Right lobe of liver (tissue), 4 donors: ENCODE data around the gene CNEP1R1.

Experiments
- POLR2A ChIP-seq: fragments of 450-650 bp; IDR thresholded peaks from one replicate; pipeline ENCODE4 v1.6.1; 2017; ENCODE audit warnings: antibody characterized with exemption, mild to moderate bottlenecking
- TF ChIP-seq, protein P1 (sequence below), 4 donors: fragments of 200-600 bp in 3 of 4; fragments of 450-650 bp in 1 of 4; IDR thresholded peaks; one replicate each; pipeline versions ENCODE4 v1.5.1 to v1.8.0; 2016 to 2022; ENCODE audit warnings: antibody characterized with exemption in 4 of 4, mild to moderate bottlenecking in 2 of 4
- donor health status: DM: no; HTN: no; CAD: no.
- donor health status: DM: no; HTN: no; CAD: no.
- donor health status: DM: no; HTN: yes; CAD: no.

DNA sequence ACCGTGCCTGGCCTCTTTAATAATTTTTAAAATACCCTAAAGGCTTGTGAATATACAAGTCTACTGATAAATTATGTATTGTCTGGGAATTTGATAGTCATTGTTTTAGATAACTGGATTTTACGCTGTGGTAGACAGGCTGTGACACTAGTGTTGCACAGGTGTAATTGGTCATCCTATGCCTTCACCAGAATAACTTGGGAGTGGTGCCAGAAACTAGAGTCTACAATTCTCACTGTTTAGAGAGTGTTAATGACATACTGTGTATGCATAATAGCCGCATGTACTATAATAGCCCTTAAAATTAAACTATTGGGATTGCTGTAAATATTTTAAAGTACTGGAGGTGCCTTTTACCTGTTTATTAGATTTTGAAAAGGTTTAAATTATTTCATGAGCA, 11.4 kb downstream of the CNEP1R1 start:
- TF ChIP-seq, protein P1, sequence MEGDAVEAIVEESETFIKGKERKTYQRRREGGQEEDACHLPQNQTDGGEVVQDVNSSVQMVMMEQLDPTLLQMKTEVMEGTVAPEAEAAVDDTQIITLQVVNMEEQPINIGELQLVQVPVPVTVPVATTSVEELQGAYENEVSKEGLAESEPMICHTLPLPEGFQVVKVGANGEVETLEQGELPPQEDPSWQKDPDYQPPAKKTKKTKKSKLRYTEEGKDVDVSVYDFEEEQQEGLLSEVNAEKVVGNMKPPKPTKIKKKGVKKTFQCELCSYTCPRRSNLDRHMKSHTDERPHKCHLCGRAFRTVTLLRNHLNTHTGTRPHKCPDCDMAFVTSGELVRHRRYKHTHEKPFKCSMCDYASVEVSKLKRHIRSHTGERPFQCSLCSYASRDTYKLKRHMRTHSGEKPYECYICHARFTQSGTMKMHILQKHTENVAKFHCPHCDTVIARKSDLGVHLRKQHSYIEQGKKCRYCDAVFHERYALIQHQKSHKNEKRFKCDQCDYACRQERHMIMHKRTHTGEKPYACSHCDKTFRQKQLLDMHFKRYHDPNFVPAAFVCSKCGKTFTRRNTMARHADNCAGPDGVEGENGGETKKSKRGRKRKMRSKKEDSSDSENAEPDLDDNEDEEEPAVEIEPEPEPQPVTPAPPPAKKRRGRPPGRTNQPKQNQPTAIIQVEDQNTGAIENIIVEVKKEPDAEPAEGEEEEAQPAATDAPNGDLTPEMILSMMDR (IDR thresholded peaks at IDR 0.05) = no peak
- no peak for TF ChIP-seq POLR2A
